GM18861 (cell line): ENCODE results near the gene CADM2.

Experiments
- ATAC-seq: cut with Tn5 transposase; IDR thresholded peaks from one replicate; pipeline ENCODE4 v1.9.1; 2021; ENCODE audit not compliant: unreplicated experiment

CADM2 gene

DNA sequence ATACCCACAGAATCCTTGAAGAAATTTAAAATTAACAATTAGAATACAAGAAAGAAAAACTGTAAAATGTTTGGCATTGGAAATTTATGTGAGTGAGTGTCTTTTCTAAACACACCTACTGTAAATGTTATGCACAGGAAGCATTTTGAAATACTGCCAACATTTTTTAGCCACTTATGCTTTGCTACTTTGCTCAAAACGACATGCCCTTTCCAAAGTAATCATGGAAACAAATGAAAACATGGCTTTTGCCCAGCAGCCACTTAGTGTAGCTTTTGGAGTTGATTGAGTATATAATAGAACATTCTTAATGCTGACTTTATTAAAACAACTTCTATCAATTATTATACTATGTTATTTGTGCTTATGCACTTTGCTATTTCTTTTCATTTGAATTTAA is 823.0 kb downstream of the CADM2 start:
- ATAC-seq = no peak

- ATAC-seq = no peak
Measured at GRCh38 chr3:85783291-85783690, 824.5 kb downstream of the CADM2 start.

DNA sequence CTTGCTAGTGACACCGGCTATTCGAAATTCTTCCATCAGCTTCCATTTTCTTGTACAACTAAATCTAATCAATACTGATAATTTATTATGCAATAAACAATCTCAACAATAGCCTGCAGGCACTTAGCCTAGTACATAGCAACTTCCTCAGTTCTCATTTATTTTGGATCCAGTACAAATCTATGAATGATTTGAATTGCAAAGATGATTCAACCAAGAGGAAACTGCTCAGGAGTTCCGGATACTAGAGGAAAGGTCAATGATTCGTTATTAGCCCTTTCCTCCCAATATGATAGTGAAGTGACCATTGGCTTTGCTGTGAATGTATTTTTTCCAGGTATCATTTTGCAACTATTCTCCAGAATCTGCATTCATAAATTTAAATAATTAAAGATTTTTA is 827.0 kb downstream of the CADM2 start:
- no peak for ATAC-seq

- no peak for ATAC-seq
Measured at GRCh38 chr3:85790445-85791030, 831.7 kb downstream of the CADM2 start.

DNA sequence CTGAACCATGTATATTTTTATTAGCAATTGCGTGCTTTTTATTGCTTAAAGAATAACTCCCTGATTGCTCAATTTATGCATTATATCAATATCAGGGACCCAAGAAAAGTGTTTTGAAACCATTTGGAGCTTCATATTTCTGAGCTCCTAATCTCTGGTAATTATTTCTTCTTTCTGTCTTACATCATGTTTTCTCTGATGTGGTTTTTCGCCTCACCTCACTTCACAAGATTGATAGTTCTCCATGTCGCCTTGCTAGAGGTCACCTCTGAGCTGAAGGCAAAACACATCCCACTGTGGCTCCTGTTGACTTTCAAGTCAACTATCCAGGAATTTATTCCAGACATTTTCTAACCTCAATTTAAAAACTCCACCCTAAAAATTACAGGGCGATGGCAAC is 837.4 kb downstream of the CADM2 start:
- no peak for ATAC-seq

- no peak for ATAC-seq
Measured at GRCh38 chr3:85800676-85801075, 841.9 kb downstream of the CADM2 start.

DNA sequence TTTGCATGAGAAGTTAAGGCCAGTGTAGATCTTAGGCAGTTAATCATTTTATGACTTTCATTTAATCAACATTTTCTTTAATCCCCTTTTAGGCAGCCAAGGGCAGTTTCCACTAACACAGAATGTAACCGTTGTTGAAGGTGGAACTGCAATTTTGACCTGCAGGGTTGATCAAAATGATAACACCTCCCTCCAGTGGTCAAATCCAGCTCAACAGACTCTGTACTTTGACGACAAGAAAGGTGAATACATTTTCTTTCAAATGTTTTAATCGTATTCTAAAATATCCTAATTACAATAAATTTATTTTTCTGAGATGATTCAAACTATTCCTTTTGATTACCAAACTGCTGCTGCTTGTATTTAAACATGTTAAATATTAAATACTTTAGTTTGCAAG is 843.2 kb downstream of the CADM2 start:
- ATAC-seq = no peak

DNA sequence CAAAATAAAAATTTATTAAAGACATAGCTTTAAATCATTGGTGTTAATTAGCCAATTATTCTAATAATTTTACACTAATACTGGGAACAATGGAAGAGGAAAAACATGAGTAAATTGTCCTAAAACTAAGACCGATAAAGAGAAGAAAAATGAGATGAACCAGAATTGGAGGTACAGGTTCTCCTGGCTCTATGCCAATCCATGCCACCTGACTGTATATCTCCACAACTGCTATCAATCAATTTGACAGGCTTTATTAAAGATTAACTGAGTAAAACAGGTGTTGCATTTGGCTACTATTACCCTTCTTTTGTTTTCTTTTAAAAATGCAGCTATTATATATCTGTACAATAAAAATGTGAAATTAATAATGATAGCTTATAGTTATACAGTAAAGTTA is 850.0 kb downstream of the CADM2 start:
- no peak for ATAC-seq

DNA sequence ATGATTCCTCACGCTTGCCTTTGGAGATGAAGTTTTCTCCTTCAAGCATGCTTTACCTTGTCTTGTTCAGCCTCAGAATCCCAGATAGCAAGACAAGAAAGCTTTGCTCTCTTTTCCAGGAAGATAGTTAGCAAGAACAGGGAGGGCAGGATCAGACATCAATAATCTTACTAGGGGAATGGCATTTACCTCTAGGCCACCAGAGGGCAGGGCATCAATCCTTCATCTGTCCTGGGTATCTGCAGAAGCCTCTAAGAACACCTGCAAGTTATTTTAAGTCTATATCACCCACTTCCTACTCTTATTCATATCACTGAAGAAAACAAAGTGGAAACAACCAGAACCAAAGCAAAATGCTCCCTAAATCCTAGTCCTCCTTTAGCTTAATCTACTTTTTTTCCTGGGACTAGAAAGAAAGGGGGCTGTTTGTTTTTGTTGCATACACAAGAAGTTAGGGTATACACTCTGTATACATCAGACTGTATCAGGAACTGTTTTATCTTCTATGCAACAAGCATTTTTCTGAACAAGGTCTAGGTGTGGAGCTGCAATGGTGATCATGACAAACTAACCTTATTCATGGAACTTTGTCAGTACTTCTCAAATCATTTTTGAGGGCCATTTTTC is 862.5 kb downstream of the CADM2 start:
- peak; percentile 49 for ATAC-seq

GRCh38 chr3:85835857-85836440 is 877.2 kb downstream of the CADM2 start:
- no peak for ATAC-seq

GRCh38 chr3:85837402-85837801 is 878.6 kb downstream of the CADM2 start:
- ATAC-seq = no peak

DNA sequence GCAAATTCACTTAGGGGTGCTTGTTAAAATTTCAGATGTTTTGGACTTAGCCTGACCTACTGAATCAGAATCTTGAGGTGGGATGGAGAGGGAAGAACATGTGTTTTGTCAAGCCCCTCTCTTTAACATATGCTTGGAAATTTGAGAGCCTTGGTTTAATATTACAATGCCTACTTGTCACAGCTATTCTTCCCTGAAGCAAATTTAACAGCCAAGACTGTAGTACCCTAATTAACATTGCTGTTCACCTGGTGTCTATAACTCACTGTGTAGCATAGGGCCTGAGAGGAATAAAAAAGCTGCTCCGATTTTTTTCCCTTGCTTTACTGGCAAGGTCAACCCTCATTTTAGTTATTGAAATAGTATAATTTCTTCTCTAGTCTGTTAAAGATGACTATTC is 880.1 kb downstream of the CADM2 start:
- ATAC-seq = no peak

GRCh38 chr3:85842081-85842480 is 883.3 kb downstream of the CADM2 start:
- no peak for ATAC-seq

- ATAC-seq = no peak
Measured at GRCh38 chr3:85846940-85847339, 888.2 kb downstream of the CADM2 start.

GRCh38 chr3:85851071-85851470 is 892.3 kb downstream of the CADM2 start:
- no peak for ATAC-seq

DNA sequence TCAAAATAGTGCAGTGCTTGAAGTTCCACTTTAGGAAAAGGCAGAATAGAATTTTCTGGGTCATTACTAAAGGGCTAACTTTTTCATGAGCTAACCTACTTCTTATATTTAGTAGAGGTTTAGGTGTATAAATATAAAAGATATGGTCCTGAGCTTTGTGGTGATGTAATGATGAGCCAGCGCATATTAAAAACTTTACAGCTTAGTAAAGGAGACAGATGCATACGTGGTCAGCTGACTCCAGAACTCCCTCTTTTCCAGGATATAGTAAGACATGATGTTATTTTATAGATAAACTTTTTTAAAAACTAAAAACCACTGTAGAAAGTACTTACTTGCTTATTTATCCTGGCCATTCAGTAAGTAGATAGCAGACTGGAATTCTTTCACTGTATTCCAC is 895.0 kb downstream of the CADM2 start:
- no peak for ATAC-seq

DNA sequence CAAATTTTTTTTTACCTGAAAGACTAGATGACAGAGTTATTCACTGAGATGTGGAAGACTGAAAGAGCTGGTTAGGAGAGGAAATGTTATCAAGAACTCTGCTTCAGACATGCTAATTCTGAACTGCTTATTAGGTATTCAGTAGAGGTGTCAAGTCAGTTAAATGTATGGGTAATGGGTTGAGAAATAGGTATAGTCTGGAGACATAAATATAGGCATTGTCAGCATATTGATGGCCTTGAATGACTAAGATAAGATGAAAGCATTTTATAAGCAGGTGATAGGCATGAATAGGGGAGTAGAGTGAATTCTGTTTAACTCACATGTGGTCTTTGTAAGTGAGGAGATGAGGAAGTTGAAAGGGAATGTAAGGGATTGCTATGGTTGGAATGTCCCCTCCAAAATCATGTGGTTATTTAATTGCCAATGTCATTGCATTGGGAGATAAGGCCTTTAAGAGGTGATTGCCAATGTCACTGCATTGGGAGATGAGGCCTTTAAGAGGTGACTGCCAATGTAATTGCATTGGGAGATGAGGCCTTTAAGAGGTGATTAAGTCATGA is 904.2 kb downstream of the CADM2 start:
- ATAC-seq = no peak

DNA sequence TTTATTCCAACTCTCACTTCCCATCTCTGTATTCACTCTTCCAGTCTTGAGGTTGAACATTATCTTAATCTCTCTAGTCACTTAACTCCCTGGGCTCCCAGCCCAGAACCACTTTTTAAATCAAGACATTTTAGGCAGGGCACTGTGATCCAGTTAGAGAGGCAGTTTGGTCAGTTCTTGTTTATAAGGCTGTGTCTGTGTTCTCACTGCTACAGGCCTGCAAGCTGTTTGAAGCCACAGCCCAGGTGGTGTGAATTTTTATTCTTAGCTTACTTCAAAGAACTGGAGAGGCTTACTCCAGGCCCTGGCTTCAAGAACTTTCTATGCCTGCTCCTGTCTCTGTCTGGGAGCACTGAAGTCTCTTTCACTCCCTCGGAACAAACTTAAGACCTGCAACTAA is 906.1 kb downstream of the CADM2 start:
- no peak for ATAC-seq

DNA sequence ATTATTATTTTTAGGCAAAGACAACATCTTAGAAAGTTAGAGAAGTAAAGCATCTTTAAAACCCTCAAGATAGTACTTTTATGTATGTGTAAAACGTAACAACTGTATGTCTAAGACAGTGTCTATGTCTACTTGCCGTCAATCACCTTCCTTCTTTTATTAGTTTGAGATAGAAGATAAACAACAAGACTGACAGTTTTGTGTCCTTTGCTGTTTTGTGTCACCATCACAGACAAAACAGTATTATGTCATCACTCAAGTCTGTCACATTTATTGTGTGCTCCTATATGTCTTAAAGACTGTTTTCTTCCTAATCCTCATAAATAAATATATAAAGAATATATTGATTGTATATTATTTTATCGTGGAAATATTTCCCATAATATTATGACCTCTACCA is 908.3 kb downstream of the CADM2 start:
- ATAC-seq = no peak

DNA sequence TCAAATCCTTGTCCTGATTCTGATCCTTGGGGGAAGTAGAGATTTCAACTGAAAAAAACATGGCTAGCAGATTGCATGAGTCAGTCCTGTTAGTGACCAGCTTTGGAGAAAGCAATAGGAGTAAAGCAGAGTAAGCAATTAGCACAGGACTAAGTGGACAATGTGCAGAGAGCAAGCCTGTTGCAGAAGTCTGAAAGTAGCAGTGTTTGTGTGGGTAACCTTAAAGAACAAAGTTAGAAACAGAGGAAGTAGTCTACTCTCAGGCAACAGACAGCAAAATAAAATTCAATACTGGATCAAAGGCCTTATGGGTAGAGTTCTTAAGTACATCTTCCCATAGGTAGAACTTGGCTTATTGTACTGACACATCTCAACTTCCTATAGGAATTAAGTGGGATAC is 916.8 kb downstream of the CADM2 start:
- ATAC-seq = no peak

GRCh38 chr3:85877631-85878030 is 918.8 kb downstream of the CADM2 start:
- ATAC-seq = no peak

- ATAC-seq = no peak
Measured at GRCh38 chr3:85881833-85882393, 923.1 kb downstream of the CADM2 start.
